ENCODE data around the gene TRAM2. TPM values are rescaled to one million over a fixed set of nuclear protein-coding genes. Genes with fewer than 3 reads are reported as not detected.

Gene TRAM2
- total and polyA plus RNA-seq, 7 donors, result 2.1 to 5.7 (median 4.3) TPM

- DNase-seq, result no peak
- TF ChIP-seq, protein P1, sequence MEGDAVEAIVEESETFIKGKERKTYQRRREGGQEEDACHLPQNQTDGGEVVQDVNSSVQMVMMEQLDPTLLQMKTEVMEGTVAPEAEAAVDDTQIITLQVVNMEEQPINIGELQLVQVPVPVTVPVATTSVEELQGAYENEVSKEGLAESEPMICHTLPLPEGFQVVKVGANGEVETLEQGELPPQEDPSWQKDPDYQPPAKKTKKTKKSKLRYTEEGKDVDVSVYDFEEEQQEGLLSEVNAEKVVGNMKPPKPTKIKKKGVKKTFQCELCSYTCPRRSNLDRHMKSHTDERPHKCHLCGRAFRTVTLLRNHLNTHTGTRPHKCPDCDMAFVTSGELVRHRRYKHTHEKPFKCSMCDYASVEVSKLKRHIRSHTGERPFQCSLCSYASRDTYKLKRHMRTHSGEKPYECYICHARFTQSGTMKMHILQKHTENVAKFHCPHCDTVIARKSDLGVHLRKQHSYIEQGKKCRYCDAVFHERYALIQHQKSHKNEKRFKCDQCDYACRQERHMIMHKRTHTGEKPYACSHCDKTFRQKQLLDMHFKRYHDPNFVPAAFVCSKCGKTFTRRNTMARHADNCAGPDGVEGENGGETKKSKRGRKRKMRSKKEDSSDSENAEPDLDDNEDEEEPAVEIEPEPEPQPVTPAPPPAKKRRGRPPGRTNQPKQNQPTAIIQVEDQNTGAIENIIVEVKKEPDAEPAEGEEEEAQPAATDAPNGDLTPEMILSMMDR (IDR thresholded peaks at IDR 0.05), result no peak
- H3K27me3 ChIP-seq (ENCODE audit: insufficient read depth in 3 of 3, low read length in 2 of 3), result no peaks in the 10 kb centered on the region
- 66 to 79% (median 77%) methylated on average over 20 of the region's 20 CpGs for WGBS, 3 donors
- H3K27ac ChIP-seq, result no peak overlapping the region
- intact Hi-C loops (cut with DNase I), result loop anchor here (5.0 to 10.0 kb wide), 3 partner anchors 75 to 218 kb away; partner anchors contain the start of genes MCM3 (in 1 of the 2) and TRAM2 (in 1 of the 2)
- H3K4me3 ChIP-seq, result no peak overlapping the region
- H3K4me1 ChIP-seq, result peaks cover 50% of the 10 kb centered on the region
- peaks cover 0 to 6% of the 10 kb centered on the region in 2 donors for H3K36me3 ChIP-seq (ENCODE audit: insufficient read depth in 1 of 2, low read depth in 1 of 2)
- H3K9me3 ChIP-seq, result no peaks in the 10 kb centered on the region
- no peak for ATAC-seq
Measured at GRCh38 chr6:52502306-52503029, 74.4 kb downstream of the TRAM2 start.

- intact Hi-C loops (cut with DNase I), result loop anchor here (5.0 to 10.0 kb wide), 3 partner anchors 77 to 216 kb away; partner anchors contain the start of genes MCM3 (in 1 of the 2) and TRAM2 (in 1 of the 2)
- no peak for ATAC-seq
- WGBS, 3 donors, result 30 to 55% (median 34%) methylated on average over 9 of the region's 9 CpGs
Measured at GRCh38 chr6:52500238-52501129, 76.4 kb downstream of the TRAM2 start.

DNA sequence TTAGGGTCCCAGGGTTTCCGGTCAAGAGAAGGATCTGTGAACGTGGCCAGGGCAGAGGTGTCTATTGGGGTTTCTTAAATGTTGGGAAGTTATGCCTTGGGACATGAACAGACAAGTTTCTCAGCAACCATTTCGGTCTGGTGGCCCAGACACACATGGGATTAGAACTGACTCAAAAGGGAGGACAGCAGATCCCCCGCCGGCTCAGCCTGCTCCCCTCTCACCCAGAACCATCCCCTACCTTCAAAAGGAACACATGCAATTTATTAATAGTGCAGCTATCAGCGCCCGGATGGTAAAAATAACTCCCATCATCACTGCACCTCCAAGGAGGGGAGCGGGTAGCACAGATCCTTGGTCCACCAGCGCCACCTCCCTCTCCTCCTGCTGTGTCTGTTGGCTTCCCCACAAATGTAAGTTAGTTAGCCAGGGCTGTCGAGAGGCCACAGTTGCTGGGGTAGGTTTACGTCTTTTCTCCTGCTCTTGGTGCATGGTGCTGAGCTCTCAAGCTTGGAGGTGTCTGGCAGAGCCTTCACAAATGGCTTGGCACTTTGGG is 77.1 kb downstream of the TRAM2 start:
- TF ChIP-seq, protein P1 (IDR thresholded peaks at IDR 0.05), result no peak
- Histone ChIP-seq H3K36me3 (ENCODE audit: insufficient read depth in 1 of 2, low read depth in 1 of 2) (no peaks in the 10 kb centered on the region), H3K27me3 (ENCODE audit: insufficient read depth in 3 of 3, low read length in 2 of 3) (no peaks in the 10 kb centered on the region), H3K27ac (peak overlapping the region; percentile 59), H3K4me1 (peaks cover 43% of the 10 kb centered on the region), H3K4me3 (no peak overlapping the region), H3K9me3 (no peaks in the 10 kb centered on the region)
- ATAC-seq, result peak; percentile 34 to 71 (median 48)
- 37 to 57% (median 47%) methylated on average over 11 of the region's 11 CpGs for WGBS, 3 donors
- intact Hi-C loops (cut with DNase I), result loop anchor here (2.0 to 10.0 kb wide), 6 partner anchors 78 to 215 kb away; partner anchors contain the start of genes EFHC1 (in 1 of the 2), MCM3 (in 1 of the 2) and TRAM2 (in 1 of the 2)
- DNase-seq, result peak in 1 of 2 donors; percentile 80

More at GRCh38 chr6:52500238-52501129, 76.4 kb downstream of the TRAM2 start:
- TF ChIP-seq, protein P1 (IDR thresholded peaks at IDR 0.05), result no peak
- H3K36me3 ChIP-seq (ENCODE audit: insufficient read depth in 1 of 2, low read depth in 1 of 2), result no peaks in the 10 kb centered on the region
- no peak overlapping the region for H3K4me3 ChIP-seq
- no peaks in the 10 kb centered on the region for H3K9me3 ChIP-seq
- peaks cover 50% of the 10 kb centered on the region for H3K4me1 ChIP-seq
- no peak for DNase-seq
- no peaks in the 10 kb centered on the region for H3K27me3 ChIP-seq (ENCODE audit: insufficient read depth in 3 of 3, low read length in 2 of 3)
- H3K27ac ChIP-seq, result peak overlapping the region; percentile 42

- Histone ChIP-seq H3K36me3 (ENCODE audit: insufficient read depth in 1 of 2, low read depth in 1 of 2) (no peaks in the 10 kb centered on the region), H3K27me3 (ENCODE audit: insufficient read depth in 3 of 3, low read length in 2 of 3) (no peaks in the 10 kb centered on the region), H3K4me1 (peaks cover 36% of the 10 kb centered on the region), H3K4me3 (no peak overlapping the region), H3K9me3 (no peaks in the 10 kb centered on the region), H3K27ac (peak overlapping the region; percentile 59)
- intact Hi-C loops (cut with DNase I), result loop anchor here (2.0 to 5.0 kb wide), 3 partner anchors 78 to 98 kb away; partner anchors contain the start of gene EFHC1 (in 1 of the 2)
- TF ChIP-seq, protein P1 (IDR thresholded peaks at IDR 0.05), result no peak
- 62 to 73% (median 71%) methylated on average over 1 of the region's 1 CpG for WGBS, 3 donors
- ATAC-seq, result no peak
- DNase-seq, result no peak
Measured at GRCh38 chr6:52499026-52499425, 77.8 kb downstream of the TRAM2 start.
